ENCODE data around the gene SLC10A1. TPM values are rescaled to one million over a fixed set of nuclear protein-coding genes. Genes with fewer than 3 reads are reported as not detected.
"Not testable (repeated sequence)": the region's sequence is repeated elsewhere in the genome, so short reads cannot be mapped to it uniquely, and the experiment has no call there.

Gene SLC10A1
- total RNA-seq, 1 donor, result not detected

GRCh38 chr14:69767369-69767999 is 29.6 kb downstream of the SLC10A1 start:
- H3K27me3 ChIP-seq (ENCODE audit: insufficient read depth, low read length), result no peaks in the 10 kb centered on the region
- H3K4me3 ChIP-seq (ENCODE audit: low read length), result peak overlapping the region; percentile 100
- H3K9me3 ChIP-seq (ENCODE audit: low read depth, low read length), result no peaks in the 10 kb centered on the region
- peaks cover 31% of the 10 kb centered on the region for H3K4me1 ChIP-seq (ENCODE audit: insufficient read depth, low read length)

- peaks cover 31% of the 10 kb centered on the region for H3K4me1 ChIP-seq (ENCODE audit: insufficient read depth, low read length)
- peak within 1 kb of the TSS; percentile 100 for H3K4me3 ChIP-seq (ENCODE audit: low read length)
Measured at GRCh38 chr14:69766984-69767368, 30.1 kb downstream of the SLC10A1 start, which contains the start of gene SRSF5. SRSF5 (plus strand) TSS chr14:69767142; CDS start chr14:69768157, 1,015 bp downstream.

GRCh38 chr14:69763761-69764510 is 33.1 kb downstream of the SLC10A1 start:
- Histone ChIP-seq H3K9me3 (ENCODE audit: low read depth, low read length) (no peaks in the 10 kb centered on the region), H3K27me3 (ENCODE audit: insufficient read depth, low read length) (no peaks in the 10 kb centered on the region), H3K4me3 (ENCODE audit: low read length) (no peak overlapping the region), H3K4me1 (ENCODE audit: insufficient read depth, low read length) (peaks cover 24% of the 10 kb centered on the region)

More at GRCh38 chr14:69766984-69767368, 30.1 kb downstream of the SLC10A1 start, which contains the start of gene SRSF5:
- no peaks in the 10 kb centered on the region for H3K9me3 ChIP-seq (ENCODE audit: low read depth, low read length)
- no peaks in the 10 kb centered on the region for H3K27me3 ChIP-seq (ENCODE audit: insufficient read depth, low read length)

- H3K9me3 ChIP-seq (ENCODE audit: low read depth, low read length), result no peaks in the 10 kb centered on the region
- no peaks in the 10 kb centered on the region for H3K27me3 ChIP-seq (ENCODE audit: insufficient read depth, low read length)
- no peak overlapping the region for H3K4me3 ChIP-seq (ENCODE audit: low read length)
- peaks cover 6% of the 10 kb centered on the region for H3K4me1 ChIP-seq (ENCODE audit: insufficient read depth, low read length)
Measured at GRCh38 chr14:69760810-69761209, 36.2 kb downstream of the SLC10A1 start.

GRCh38 chr14:69756298-69756697 is 40.7 kb downstream of the SLC10A1 start:
- H3K27me3 ChIP-seq (ENCODE audit: insufficient read depth, low read length), result no peaks in the 10 kb centered on the region
- no peaks in the 10 kb centered on the region for H3K9me3 ChIP-seq (ENCODE audit: low read depth, low read length)
- peaks cover 9% of the 10 kb centered on the region for H3K4me1 ChIP-seq (ENCODE audit: insufficient read depth, low read length)
- no peak overlapping the region for H3K4me3 ChIP-seq (ENCODE audit: low read length)

- Histone ChIP-seq H3K4me3 (ENCODE audit: low read length) (no peak overlapping the region), H3K9me3 (ENCODE audit: low read depth, low read length) (no peaks in the 10 kb centered on the region), H3K27me3 (ENCODE audit: insufficient read depth, low read length) (no peaks in the 10 kb centered on the region), H3K4me1 (ENCODE audit: insufficient read depth, low read length) (peaks cover 8% of the 10 kb centered on the region)
Measured at GRCh38 chr14:69755784-69756183, 41.3 kb downstream of the SLC10A1 start.

DNA sequence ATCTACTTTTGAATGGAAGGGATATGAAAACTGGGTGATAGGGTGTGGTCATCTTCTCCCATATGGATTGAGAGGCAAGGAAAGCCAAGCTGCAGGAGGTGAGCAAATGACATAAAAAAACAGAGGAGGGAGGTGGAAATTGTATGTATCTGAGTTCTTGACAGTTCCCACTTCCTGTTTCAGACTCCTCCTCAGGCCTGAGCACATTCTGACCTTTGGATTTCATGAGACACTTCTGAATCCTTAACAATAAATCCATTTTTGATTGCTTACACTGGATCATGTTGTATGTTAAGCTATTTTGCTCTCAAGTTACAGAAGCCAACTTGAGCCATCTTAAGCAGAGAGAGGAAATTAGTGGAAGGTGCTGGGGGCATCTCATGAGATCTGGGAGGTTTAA is 41.7 kb downstream of the SLC10A1 start:
- no peaks in the 10 kb centered on the region for H3K27me3 ChIP-seq (ENCODE audit: insufficient read depth, low read length)
- peaks cover 5% of the 10 kb centered on the region for H3K4me1 ChIP-seq (ENCODE audit: insufficient read depth, low read length)
- no peak overlapping the region for H3K4me3 ChIP-seq (ENCODE audit: low read length)
- no peaks in the 10 kb centered on the region for H3K9me3 ChIP-seq (ENCODE audit: low read depth, low read length)

DNA sequence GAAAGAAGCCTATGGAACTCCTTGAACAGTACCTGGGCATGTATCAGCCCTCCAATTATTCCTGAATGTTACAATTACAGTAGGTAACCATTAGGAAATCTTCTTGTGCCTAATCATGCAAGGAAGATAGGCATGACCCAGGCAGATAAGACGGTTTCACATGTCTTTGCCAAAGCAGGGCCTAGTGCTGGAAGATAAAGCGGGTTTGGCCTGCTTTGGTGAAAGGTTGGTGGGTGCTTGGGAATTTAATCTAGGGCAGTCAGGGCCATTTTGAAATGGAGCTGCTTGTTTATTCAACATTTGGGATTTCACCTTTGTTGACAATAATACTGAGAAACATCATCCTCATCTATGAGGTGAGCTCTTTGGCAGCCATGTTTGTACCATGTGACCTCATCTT is 42.6 kb downstream of the SLC10A1 start:
- no peak overlapping the region for H3K4me3 ChIP-seq (ENCODE audit: low read length)
- no peaks in the 10 kb centered on the region for H3K9me3 ChIP-seq (ENCODE audit: low read depth, low read length)
- peaks cover 5% of the 10 kb centered on the region for H3K4me1 ChIP-seq (ENCODE audit: insufficient read depth, low read length)
- H3K27me3 ChIP-seq (ENCODE audit: insufficient read depth, low read length), result no peaks in the 10 kb centered on the region

GRCh38 chr14:69753860-69754259 is 43.2 kb downstream of the SLC10A1 start:
- Histone ChIP-seq H3K4me1 (ENCODE audit: insufficient read depth, low read length) (peaks cover 5% of the 10 kb centered on the region), H3K27me3 (ENCODE audit: insufficient read depth, low read length) (no peaks in the 10 kb centered on the region), H3K4me3 (ENCODE audit: low read length) (no peak overlapping the region), H3K9me3 (ENCODE audit: low read depth, low read length) (no peaks in the 10 kb centered on the region)

GRCh38 chr14:69752773-69753172 is 44.3 kb downstream of the SLC10A1 start:
- no peaks in the 10 kb centered on the region for H3K9me3 ChIP-seq (ENCODE audit: low read depth, low read length)
- no peak overlapping the region for H3K4me3 ChIP-seq (ENCODE audit: low read length)
- H3K4me1 ChIP-seq (ENCODE audit: insufficient read depth, low read length), result peaks cover 5% of the 10 kb centered on the region
- H3K27me3 ChIP-seq (ENCODE audit: insufficient read depth, low read length), result no peaks in the 10 kb centered on the region

GRCh38 chr14:69750495-69750894 is 46.5 kb downstream of the SLC10A1 start:
- H3K4me3 ChIP-seq (ENCODE audit: low read length), result no peak overlapping the region
- H3K9me3 ChIP-seq (ENCODE audit: low read depth, low read length), result no peaks in the 10 kb centered on the region
- H3K4me1 ChIP-seq (ENCODE audit: insufficient read depth, low read length), result peaks cover 4% of the 10 kb centered on the region
- no peaks in the 10 kb centered on the region for H3K27me3 ChIP-seq (ENCODE audit: insufficient read depth, low read length)

DNA sequence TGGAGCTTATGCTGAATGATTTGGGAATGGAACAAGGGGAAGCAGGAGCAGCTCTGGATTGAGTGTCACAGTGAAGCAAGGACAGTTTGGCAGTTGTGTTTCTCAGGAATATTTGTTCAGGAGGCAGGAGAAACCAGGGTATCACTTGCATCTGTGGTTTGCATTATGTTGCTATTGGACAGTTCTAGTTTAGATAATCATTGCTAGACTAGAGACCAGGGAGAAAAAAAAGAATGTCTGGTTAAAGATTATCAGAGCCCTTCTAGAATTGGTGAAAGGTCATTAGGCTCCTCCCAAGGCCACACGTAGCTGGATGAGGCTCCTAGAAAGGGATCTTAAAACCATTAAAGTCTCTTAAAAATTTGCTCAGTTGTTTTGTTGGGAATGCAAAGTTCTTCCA is 47.1 kb downstream of the SLC10A1 start:
- Histone ChIP-seq H3K4me1 (ENCODE audit: insufficient read depth, low read length) (no peaks in the 10 kb centered on the region), H3K9me3 (ENCODE audit: low read depth, low read length) (no peaks in the 10 kb centered on the region), H3K27me3 (ENCODE audit: insufficient read depth, low read length) (no peaks in the 10 kb centered on the region), H3K4me3 (ENCODE audit: low read length) (no peak overlapping the region)

DNA sequence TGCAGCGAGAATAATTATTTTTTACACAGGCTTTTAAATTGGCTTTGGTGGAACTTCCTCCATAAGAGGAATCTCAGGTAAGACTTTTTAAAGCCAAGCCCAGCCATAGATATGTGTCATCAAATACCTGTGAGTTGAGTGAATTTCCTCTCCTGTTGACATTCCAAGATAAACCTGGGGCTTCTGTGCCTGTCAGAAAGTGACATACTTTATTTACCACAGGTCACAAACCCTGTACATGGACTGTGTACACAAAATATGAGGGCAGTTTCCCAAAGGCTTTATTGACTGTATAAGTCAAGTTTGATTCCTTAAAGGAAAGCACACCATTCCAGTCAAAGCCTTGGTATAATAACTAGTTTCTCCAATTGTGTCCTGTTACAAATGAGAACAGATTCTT is 56.0 kb downstream of the SLC10A1 start:
- no peaks in the 10 kb centered on the region for H3K27me3 ChIP-seq (ENCODE audit: insufficient read depth, low read length)
- no peaks in the 10 kb centered on the region for H3K9me3 ChIP-seq (ENCODE audit: low read depth, low read length)
- H3K4me3 ChIP-seq (ENCODE audit: low read length), result no peak overlapping the region
- H3K4me1 ChIP-seq (ENCODE audit: insufficient read depth, low read length), result no peaks in the 10 kb centered on the region

DNA sequence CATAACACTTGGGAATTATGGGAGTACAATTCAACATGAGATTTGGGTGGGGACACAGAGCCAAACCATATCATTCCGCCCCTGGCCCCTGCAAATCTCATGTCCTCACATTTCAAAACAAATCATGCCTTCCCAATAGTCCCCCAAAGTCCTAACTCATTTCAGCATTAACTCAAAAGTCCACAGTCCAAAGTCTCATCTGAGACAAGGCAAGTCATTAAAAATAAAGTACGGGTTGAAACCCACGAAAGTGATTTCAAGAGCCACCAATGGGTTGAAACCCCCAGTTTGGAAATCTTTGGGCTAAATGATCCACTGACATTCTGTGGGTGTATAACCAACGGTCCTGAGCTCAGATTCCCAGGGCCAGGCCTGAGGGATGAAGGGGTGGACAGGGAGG is 60.6 kb downstream of the SLC10A1 start:
- H3K4me3 ChIP-seq (ENCODE audit: low read length); H3K9me3 ChIP-seq (ENCODE audit: low read depth, low read length); H3K4me1 ChIP-seq (ENCODE audit: insufficient read depth, low read length); H3K27me3 ChIP-seq (ENCODE audit: insufficient read depth, low read length): not testable (repeated sequence)

- H3K9me3 ChIP-seq (ENCODE audit: low read depth, low read length); H3K4me1 ChIP-seq (ENCODE audit: insufficient read depth, low read length); H3K4me3 ChIP-seq (ENCODE audit: low read length): not testable (repeated sequence)
Measured at GRCh38 chr14:69731919-69732598, 65.0 kb downstream of the SLC10A1 start.

More at GRCh38 chr14:69731919-69732598, 65.0 kb downstream of the SLC10A1 start:
- H3K27me3 ChIP-seq (ENCODE audit: insufficient read depth, low read length), result not testable (repeated sequence)

Data from mononuclear cell (primary cell).